A549 (cell line): ENCODE results near the gene SRRD.

Experiments used
- CTCF ChIP-seq: fragments of >200 bp; sonication (Bioruptor Twin); formaldehyde crosslinking; IDR thresholded peaks from 3 replicates; pipeline ENCODE4 v1.5.1; 2016
- E2F6 ChIP-seq: IDR thresholded peaks from 2 replicates; pipeline ENCODE4 v1.6.1; 2012; ENCODE audit warnings: low read depth, borderline replicate concordance
- ELK1 ChIP-seq: fragments of 150-350 bp; IDR thresholded peaks from 2 replicates; pipeline ENCODE4 v1.6.1; 2014; ENCODE audit warnings: low read depth, mild to moderate bottlenecking, low read length
- FOSL2 ChIP-seq, 2 experiments: fragments of 450-650 bp in 1 of 2; fragments of >200 bp in 1 of 2; sonication (Bioruptor Twin) in 1 of 2; formaldehyde crosslinking; IDR thresholded peaks; 2 replicates each; pipeline versions ENCODE4 v1.5.0 to v1.6.1; 2016 to 2020; ENCODE audit warnings: mild to moderate bottlenecking in 1 of 2, moderate library complexity in 1 of 2
- POLR2A ChIP-seq: IDR thresholded peaks from 2 replicates; pipeline ENCODE4 v1.6.1; 2012; ENCODE audit warnings: mild to moderate bottlenecking, low read length
- REST ChIP-seq: fragments of 200-600 bp; sonication (generic); IDR thresholded peaks from 2 replicates; pipeline ENCODE4 v1.6.1; 2016; ENCODE audit warnings: antibody characterized with exemption, mild to moderate bottlenecking, moderate library complexity

- no peak for TF ChIP-seq CTCF
- no peak for TF ChIP-seq FOSL2 (IDR thresholded peaks at IDR 0.05)
- no peak for TF ChIP-seq FOSL2 (CRISPR knock-in tag; IDR thresholded peaks at IDR 0.05)
- no peak for TF ChIP-seq POLR2A
- no peak for TF ChIP-seq REST
- no peak for TF ChIP-seq E2F6
- TF ChIP-seq ELK1, result no peak
Measured at GRCh38 chr22:26541167-26541819, 57.6 kb downstream of the SRRD start.
